ENCODE data around the gene ERI2. TPM values are rescaled to one million over a fixed set of nuclear protein-coding genes. Genes with fewer than 3 reads are reported as not detected.

The ERI2 gene
- total and polyA plus RNA-seq, 2 of the 4 experiments (the other 2 are of a cell fraction), result 7.5 to 10.2 TPM

DNA sequence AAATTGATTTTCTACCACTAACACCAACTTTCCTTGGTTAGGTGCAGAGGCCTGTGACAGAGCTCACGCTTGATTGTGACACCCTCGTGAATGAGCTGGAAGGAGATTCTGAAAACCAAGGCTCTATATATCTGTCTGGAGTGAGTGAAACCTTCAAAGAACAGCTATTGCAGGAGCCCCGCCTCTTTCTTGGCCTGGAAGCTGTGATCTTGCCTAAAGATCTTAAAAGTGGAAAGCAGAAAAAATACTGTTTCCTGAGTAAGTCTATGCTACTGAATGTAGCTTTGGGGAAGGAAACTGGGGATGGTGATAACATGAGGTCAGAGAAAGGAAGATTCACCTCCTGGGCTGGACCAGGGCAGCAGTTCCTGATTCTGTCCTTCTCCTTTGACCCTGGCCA is 38.3 kb upstream of the ERI2 start:
- Histone ChIP-seq H3K18ac (ENCODE audit: low read depth, low read length) (no peak overlapping the region), H3K4ac (ENCODE audit: low read depth, low read length) (no peak overlapping the region), H3K36me3 (ENCODE audit: control insufficient read depth, insufficient read depth, low read length) (peaks cover 2% of the 10 kb centered on the region; the same call in 1 of the 2 replicates), H3K4me1 (ENCODE audit: control insufficient read depth, insufficient read depth, low read length) (no peaks in the 10 kb centered on the region), H3K23ac (ENCODE audit: low read depth, low read length) (no peak overlapping the region), H2BK5ac (ENCODE audit: low read depth, low read length, poor library complexity, severe bottlenecking) (no peak overlapping the region), H3K9ac (ENCODE audit: low read depth, low read length) (no peak overlapping the region), H3K27ac (ENCODE audit: insufficient read depth, low read length) (no peak overlapping the region), H2BK120ac (ENCODE audit: low read depth, low read length) (no peak overlapping the region), H4K5ac (ENCODE audit: low read depth, low read length) (no peak overlapping the region), H2BK20ac (ENCODE audit: low read depth, low read length) (no peak overlapping the region), H3K79me1 (ENCODE audit: low read depth in 1 of 2, low read length in 2 of 2) (no peaks in the 10 kb centered on the region; a peak in 1 of 4 replicates), H3K4me3 (ENCODE audit: insufficient read depth, low read depth, low read length) (no peak overlapping the region), H3K9me1 (ENCODE audit: insufficient read depth, low read length) (no peaks in the 10 kb centered on the region), H4K8ac (ENCODE audit: low read depth in 2 of 2, low read length in 2 of 2) (no peak overlapping the region), H4K20me1 (ENCODE audit: insufficient read depth, low read length) (no peaks in the 10 kb centered on the region), H4K91ac (ENCODE audit: insufficient read depth, low read depth, low read length) (no peak overlapping the region), H2BK15ac (ENCODE audit: low read depth, low read length) (no peak overlapping the region), H3K14ac (replicated peaks; ENCODE audit: low read depth, low read length) (no peak overlapping the region), H3K56ac (ENCODE audit: extremely low read depth, insufficient read depth, low read length) (no peak overlapping the region), H3K27me3 (ENCODE audit: control insufficient read depth, insufficient read depth, low read length) (no peaks in the 10 kb centered on the region), H2AFZ (replicated peaks; ENCODE audit: low read length, poor library complexity) (no peak overlapping the region), H2AK9ac (replicated peaks; ENCODE audit: low read depth, low read length, poor library complexity) (no peak overlapping the region), H3K4me2 (ENCODE audit: low read depth, low read length) (no peak overlapping the region), H2AK5ac (ENCODE audit: low read depth, low read length) (no peak overlapping the region), H3K9me3 (ENCODE audit: control insufficient read depth, insufficient read depth, low read length) (no peaks in the 10 kb centered on the region)
- intact Hi-C loops (cut with micrococcal nuclease), result no loop called here
- CTCF ChIA-PET, result interaction anchor here (0.8 kb wide), 1 partner anchor 13 kb away, joined by 3 read pairs; no protein-coding TSS in a partner anchor
- no TSS peak for BruUV-seq (replicated peaks)
- ATAC-seq (ENCODE audit: low read depth), result no peak
- dilution Hi-C loops (cut with HindIII; ENCODE audit: low sequenced_read_pairs, unreplicated experiment), result no loop called here
- WGBS, 2 experiments (ENCODE audit: extremely low coverage in 2 of 2, insufficient read length in 1 of 2), result 100% methylated on average over 1 of the region's 3 CpGs; no CpG with 5 or more reads in 1 of the 2 experiments
- no peak for DNase-seq
- TF ChIP-seq POLR2A (IDR thresholded peaks at IDR 0.05; ENCODE audit: low read depth, low read length) (no peak), RFX5 (IDR thresholded peaks at IDR 0.05; ENCODE audit: low read depth, low read length) (no peak), NFE2L2 (IDR thresholded peaks at IDR 0.05; ENCODE audit: low read depth, low read length) (no peak), CHD1 (IDR thresholded peaks at IDR 0.05; ENCODE audit: low read depth, low read length) (no peak), BHLHE40 (IDR thresholded peaks at IDR 0.05; ENCODE audit: low read depth, low read length) (no peak), FOS (IDR thresholded peaks at IDR 0.05; ENCODE audit: low read depth, low read length) (no peak), MAFK (IDR thresholded peaks at IDR 0.05; ENCODE audit: low read depth, low read length) (no peak), MXI1 (IDR thresholded peaks at IDR 0.05; ENCODE audit: borderline replicate concordance, low read depth, low read length) (no peak), RCOR1 (IDR thresholded peaks at IDR 0.05; ENCODE audit: insufficient replicate concordance, low read length) (no peak)
- TF ChIP-seq, protein P1, sequence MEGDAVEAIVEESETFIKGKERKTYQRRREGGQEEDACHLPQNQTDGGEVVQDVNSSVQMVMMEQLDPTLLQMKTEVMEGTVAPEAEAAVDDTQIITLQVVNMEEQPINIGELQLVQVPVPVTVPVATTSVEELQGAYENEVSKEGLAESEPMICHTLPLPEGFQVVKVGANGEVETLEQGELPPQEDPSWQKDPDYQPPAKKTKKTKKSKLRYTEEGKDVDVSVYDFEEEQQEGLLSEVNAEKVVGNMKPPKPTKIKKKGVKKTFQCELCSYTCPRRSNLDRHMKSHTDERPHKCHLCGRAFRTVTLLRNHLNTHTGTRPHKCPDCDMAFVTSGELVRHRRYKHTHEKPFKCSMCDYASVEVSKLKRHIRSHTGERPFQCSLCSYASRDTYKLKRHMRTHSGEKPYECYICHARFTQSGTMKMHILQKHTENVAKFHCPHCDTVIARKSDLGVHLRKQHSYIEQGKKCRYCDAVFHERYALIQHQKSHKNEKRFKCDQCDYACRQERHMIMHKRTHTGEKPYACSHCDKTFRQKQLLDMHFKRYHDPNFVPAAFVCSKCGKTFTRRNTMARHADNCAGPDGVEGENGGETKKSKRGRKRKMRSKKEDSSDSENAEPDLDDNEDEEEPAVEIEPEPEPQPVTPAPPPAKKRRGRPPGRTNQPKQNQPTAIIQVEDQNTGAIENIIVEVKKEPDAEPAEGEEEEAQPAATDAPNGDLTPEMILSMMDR (conservative IDR thresholded peaks at IDR 0.05; ENCODE audit: low read depth, low read length), result no peak
- POLR2A ChIA-PET (ENCODE audit: unreplicated experiment), result no interaction called here
- in situ Hi-C loops (cut with MboI; ENCODE audit: low sequenced_read_pairs), result no loop called here

All from IMR-90 (cell line).